Loucy (cell line): ENCODE data around the gene ADAD2.

Experiments used
- H2AFZ ChIP-seq: fragments of 200-600 bp; sonication (generic); 2 replicates; pipeline ENCODE4 v1.6.0; 2016; ENCODE audit warnings: antibody characterized with exemption, mild to moderate bottlenecking, low read length, moderate library complexity
- H3F3A ChIP-seq: fragments of 200-600 bp; 2 replicates; pipeline ENCODE4 v1.6.0; 2016; ENCODE audit warnings: antibody characterized with exemption, low read depth, mild to moderate bottlenecking
- H3K27me3 ChIP-seq: fragments of 200-600 bp; sonication (generic); 2 replicates; pipeline ENCODE4 v1.6.1; 2014; ENCODE audit warnings: low read length, mild to moderate bottlenecking; ENCODE audit not compliant: insufficient read depth, poor library complexity, severe bottlenecking
- H3K36me3 ChIP-seq: fragments of 200-600 bp; sonication (generic); 2 replicates; pipeline ENCODE4 v1.6.1; 2016; ENCODE audit warnings: low read length; ENCODE audit not compliant: insufficient read depth
- H3K4me1 ChIP-seq: fragments of 200-600 bp; sonication (generic); 2 replicates; pipeline ENCODE4 v1.5.1; 2014; ENCODE audit warnings: low read length, mild to moderate bottlenecking; ENCODE audit not compliant: insufficient read depth, poor library complexity, severe bottlenecking
- H3K4me2 ChIP-seq: fragments of 200-600 bp; sonication (generic); 2 replicates; pipeline ENCODE4 v1.6.0; 2014; ENCODE audit warnings: antibody characterized with exemption, low read length, low read depth, mild to moderate bottlenecking; ENCODE audit not compliant: poor library complexity, severe bottlenecking
- H3K4me3 ChIP-seq: fragments of 200-600 bp; sonication (generic); 2 replicates; pipeline ENCODE4 v1.5.1; 2014; ENCODE audit warnings: low read length, mild to moderate bottlenecking, mixed read lengths; ENCODE audit not compliant: poor library complexity, severe bottlenecking
- H3K79me2 ChIP-seq: fragments of 200-600 bp; sonication (generic); 2 replicates; pipeline ENCODE4 v1.6.1; 2014; ENCODE audit warnings: low read length; ENCODE audit not compliant: insufficient read depth
- H3K9ac ChIP-seq: fragments of 200-600 bp; sonication (generic); 2 replicates; pipeline ENCODE4 v1.6.0; 2014; ENCODE audit warnings: mild to moderate bottlenecking, low read depth, low read length, moderate library complexity; ENCODE audit not compliant: poor library complexity, severe bottlenecking
- H3K9me2 ChIP-seq: fragments of 200-600 bp; sonication (generic); replicated peaks from 2 replicates; pipeline ENCODE4 v1.6.1; 2016; ENCODE audit warnings: low read depth, low read length, mixed read lengths
- H3K9me3 ChIP-seq: fragments of 200-600 bp; sonication (generic); 2 replicates; pipeline ENCODE4 v1.6.1; 2014; ENCODE audit warnings: mild to moderate bottlenecking, antibody characterized with exemption, low read length, low read depth; ENCODE audit not compliant: insufficient read depth
- H4K20me1 ChIP-seq: fragments of 200-600 bp; sonication (generic); 2 replicates; pipeline ENCODE4 v1.6.0; 2014; ENCODE audit warnings: antibody characterized with exemption, low read length, mild to moderate bottlenecking; ENCODE audit not compliant: insufficient read depth, poor library complexity, severe bottlenecking
- CTCF ChIP-seq: fragments of 200-600 bp; sonication (generic); conservative IDR thresholded peaks from 2 replicates; pipeline ENCODE4 v1.5.1; 2014; ENCODE audit warnings: mild to moderate bottlenecking, antibody characterized with exemption, low read length
- EZH2phosphoT487 ChIP-seq: fragments of 200-600 bp; IDR thresholded peaks from 2 replicates; pipeline ENCODE4 v1.6.1; 2018; ENCODE audit warnings: antibody characterized with exemption, mild to moderate bottlenecking, moderate library complexity, borderline replicate concordance

ADAD2 gene

GRCh38 chr16:84144209-84144858 lies 46.6 kb upstream of the ADAD2 start:
- Histone ChIP-seq H3K36me3 (no peaks in the 10 kb centered on the region), H3F3A (no peaks in the 10 kb centered on the region; the same call in 1 of the 2 replicates), H3K4me3 (peak overlapping the region; percentile 82), H3K9me3 (no peaks in the 10 kb centered on the region), H2AFZ (peak overlapping the region; percentile 20; the same call in 1 of the 2 replicates), H3K79me2 (peaks cover 52% of the 10 kb centered on the region), H3K4me2 (peak overlapping the region; percentile 89), H3K9ac (peak overlapping the region; percentile 79), H4K20me1 (peaks cover 16% of the 10 kb centered on the region), H3K4me1 (peaks cover 29% of the 10 kb centered on the region), H3K27me3 (no peaks in the 10 kb centered on the region), H3K9me2 (no peaks in the 10 kb centered on the region)
- TF ChIP-seq EZH2phosphoT487 (no peak), CTCF (peak; percentile 38)

- H2AFZ ChIP-seq, result peak within 1 kb of the TSS; percentile 20; the same call in 1 of the 2 replicates
- H3K79me2 ChIP-seq, result peaks cover 45% of the 10 kb centered on the region
- peak within 1 kb of the TSS; percentile 82 for H3K4me3 ChIP-seq
- no peaks in the 10 kb centered on the region for H3K27me3 ChIP-seq
- H3K36me3 ChIP-seq, result no peaks in the 10 kb centered on the region
- no peaks in the 10 kb centered on the region; the same call in 1 of the 2 replicates for H3F3A ChIP-seq
- H3K4me2 ChIP-seq, result peak within 1 kb of the TSS; percentile 89
- no peaks in the 10 kb centered on the region for H3K9me2 ChIP-seq
- peaks cover 16% of the 10 kb centered on the region for H4K20me1 ChIP-seq
- TF ChIP-seq EZH2phosphoT487, result no peak
- TF ChIP-seq CTCF, result peak; percentile 19; the same call in 1 of the 2 replicates
- H3K9ac ChIP-seq, result peak within 1 kb of the TSS; percentile 79
- peaks cover 22% of the 10 kb centered on the region for H3K4me1 ChIP-seq
- no peaks in the 10 kb centered on the region for H3K9me3 ChIP-seq
These were observed 45.9 kb upstream of the ADAD2 start, which contains the start of the genes DNAAF1 and HSDL1 for GRCh38 chr16:84144859-84145639. TSS of gene DNAAF1 (plus strand) at chr16:84145308. CDS start at chr16:84145441, 133 bp downstream. TSS of gene HSDL1 (minus strand) at chr16:84145177. CDS start at chr16:84131321, 13,856 bp downstream.

GRCh38 chr16:84150926-84151325 lies 40.0 kb upstream of the ADAD2 start:
- H3K36me3 ChIP-seq, result no peaks in the 10 kb centered on the region
- no peak overlapping the region for H3K4me2 ChIP-seq
- no peaks in the 10 kb centered on the region for H3K9me2 ChIP-seq
- no peak for TF ChIP-seq CTCF
- TF ChIP-seq EZH2phosphoT487, result no peak
- no peaks in the 10 kb centered on the region for H3K27me3 ChIP-seq
- H2AFZ ChIP-seq, result no peak overlapping the region
- H3K9ac ChIP-seq, result no peak overlapping the region
- H4K20me1 ChIP-seq, result no peaks in the 10 kb centered on the region
- H3F3A ChIP-seq, result no peaks in the 10 kb centered on the region
- no peak overlapping the region for H3K4me3 ChIP-seq
- H3K4me1 ChIP-seq, result no peaks in the 10 kb centered on the region
- H3K79me2 ChIP-seq, result no peaks in the 10 kb centered on the region
- H3K9me3 ChIP-seq, result no peaks in the 10 kb centered on the region
